ENCODE results near the gene THAP11. TPM values are rescaled to one million over a fixed set of nuclear protein-coding genes. Genes with fewer than 3 reads are reported as not detected.
A peak's percentile ranks its signal among the peaks of the same experiment; 100 is the strongest.

THAP11 gene
- polyA plus RNA-seq, 1 of the 3 experiments (the other 2 are of a cell fraction): 34.8 TPM

DNA sequence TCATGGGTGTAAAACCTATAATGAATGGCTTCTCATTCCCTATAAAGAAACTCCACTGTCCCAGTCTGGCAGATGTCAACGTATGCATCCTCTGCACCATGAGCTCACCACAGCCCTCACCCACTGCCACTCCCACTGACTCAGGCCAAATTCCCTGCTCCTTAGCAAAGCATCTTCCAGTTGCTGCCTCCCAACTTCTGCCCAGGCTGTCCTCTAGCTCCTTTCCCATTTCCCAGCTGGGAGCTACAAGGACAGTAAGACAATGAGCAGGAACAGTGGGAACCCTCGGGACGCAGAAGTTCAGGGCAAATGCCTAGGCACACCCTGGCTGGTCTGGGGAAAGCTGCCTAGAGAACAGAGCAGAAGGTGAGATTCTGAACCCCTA, 9.1 kb upstream of the THAP11 start:
- peak overlapping the region; percentile 87 for H3K9ac ChIP-seq
- ChIA-PET CTCF (interaction anchor here (1.2 to 5.0 kb wide), 7 partner anchors 8 to 312 kb away, joined by 3 to 65 read pairs (median 5); no protein-coding TSS in a partner anchor), POLR2A (interaction anchor here (0.6 to 2.3 kb wide), 6 partner anchors 11 to 1076 kb away, joined by 3 to 11 read pairs (median 4); partner anchors contain the start of genes ATP6V0D1, NUTF2, RANBP10 and TSNAXIP1)
- no peaks in the 10 kb centered on the region for H3K27me3 ChIP-seq (ENCODE audit: insufficient read depth)
- no peaks in the 10 kb centered on the region for H3K9me3 ChIP-seq
- H3K27ac ChIP-seq (ENCODE audit: low read depth in 2 of 2, low read length in 1 of 2): peak overlapping the region in 1 of 2 experiments; percentile 58; a peak in 2 of 4 replicates
- no peaks in the 10 kb centered on the region for H4K20me1 ChIP-seq (ENCODE audit: insufficient read depth)
- 6% methylated on average over 3 of the region's 3 CpGs for WGBS (ENCODE audit: low lambda C conversion rate)
- TF ChIP-seq GABPA (IDR thresholded peaks at IDR 0.05; ENCODE audit: low read depth) (no peak), USF1 (IDR thresholded peaks at IDR 0.05; ENCODE audit: borderline replicate concordance, low read depth) (no peak), USF2 (IDR thresholded peaks at IDR 0.05; ENCODE audit: borderline replicate concordance, low read depth, low read length) (no peak), RAD21 (IDR thresholded peaks at IDR 0.05; ENCODE audit: low read length) (no peak), ELF1 (IDR thresholded peaks at IDR 0.05) (no peak), MEF2A (IDR thresholded peaks at IDR 0.05; ENCODE audit: borderline replicate concordance, low read depth) (no peak), JUND (IDR thresholded peaks at IDR 0.05) (no peak), CTCF (IDR thresholded peaks at IDR 0.05) (no peak)
- TF ChIP-seq, protein P1, sequence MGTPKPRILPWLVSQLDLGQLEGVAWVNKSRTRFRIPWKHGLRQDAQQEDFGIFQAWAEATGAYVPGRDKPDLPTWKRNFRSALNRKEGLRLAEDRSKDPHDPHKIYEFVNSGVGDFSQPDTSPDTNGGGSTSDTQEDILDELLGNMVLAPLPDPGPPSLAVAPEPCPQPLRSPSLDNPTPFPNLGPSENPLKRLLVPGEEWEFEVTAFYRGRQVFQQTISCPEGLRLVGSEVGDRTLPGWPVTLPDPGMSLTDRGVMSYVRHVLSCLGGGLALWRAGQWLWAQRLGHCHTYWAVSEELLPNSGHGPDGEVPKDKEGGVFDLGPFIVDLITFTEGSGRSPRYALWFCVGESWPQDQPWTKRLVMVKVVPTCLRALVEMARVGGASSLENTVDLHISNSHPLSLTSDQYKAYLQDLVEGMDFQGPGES (IDR thresholded peaks at IDR 0.05; ENCODE audit: low read depth, low read length): no peak
- TF ChIP-seq, protein P2, sequence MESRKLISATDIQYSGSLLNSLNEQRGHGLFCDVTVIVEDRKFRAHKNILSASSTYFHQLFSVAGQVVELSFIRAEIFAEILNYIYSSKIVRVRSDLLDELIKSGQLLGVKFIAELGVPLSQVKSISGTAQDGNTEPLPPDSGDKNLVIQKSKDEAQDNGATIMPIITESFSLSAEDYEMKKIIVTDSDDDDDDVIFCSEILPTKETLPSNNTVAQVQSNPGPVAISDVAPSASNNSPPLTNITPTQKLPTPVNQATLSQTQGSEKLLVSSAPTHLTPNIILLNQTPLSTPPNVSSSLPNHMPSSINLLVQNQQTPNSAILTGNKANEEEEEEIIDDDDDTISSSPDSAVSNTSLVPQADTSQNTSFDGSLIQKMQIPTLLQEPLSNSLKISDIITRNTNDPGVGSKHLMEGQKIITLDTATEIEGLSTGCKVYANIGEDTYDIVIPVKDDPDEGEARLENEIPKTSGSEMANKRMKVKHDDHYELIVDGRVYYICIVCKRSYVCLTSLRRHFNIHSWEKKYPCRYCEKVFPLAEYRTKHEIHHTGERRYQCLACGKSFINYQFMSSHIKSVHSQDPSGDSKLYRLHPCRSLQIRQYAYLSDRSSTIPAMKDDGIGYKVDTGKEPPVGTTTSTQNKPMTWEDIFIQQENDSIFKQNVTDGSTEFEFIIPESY (IDR thresholded peaks at IDR 0.05; ENCODE audit: borderline replicate concordance, low read depth): no peak
- TF ChIP-seq, protein P3, sequence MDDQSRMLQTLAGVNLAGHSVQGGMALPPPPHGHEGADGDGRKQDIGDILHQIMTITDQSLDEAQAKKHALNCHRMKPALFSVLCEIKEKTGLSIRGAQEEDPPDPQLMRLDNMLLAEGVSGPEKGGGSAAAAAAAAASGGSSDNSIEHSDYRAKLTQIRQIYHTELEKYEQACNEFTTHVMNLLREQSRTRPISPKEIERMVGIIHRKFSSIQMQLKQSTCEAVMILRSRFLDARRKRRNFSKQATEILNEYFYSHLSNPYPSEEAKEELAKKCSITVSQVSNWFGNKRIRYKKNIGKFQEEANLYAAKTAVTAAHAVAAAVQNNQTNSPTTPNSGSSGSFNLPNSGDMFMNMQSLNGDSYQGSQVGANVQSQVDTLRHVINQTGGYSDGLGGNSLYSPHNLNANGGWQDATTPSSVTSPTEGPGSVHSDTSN (IDR thresholded peaks at IDR 0.05): no peak
- TF ChIP-seq, protein P4, sequence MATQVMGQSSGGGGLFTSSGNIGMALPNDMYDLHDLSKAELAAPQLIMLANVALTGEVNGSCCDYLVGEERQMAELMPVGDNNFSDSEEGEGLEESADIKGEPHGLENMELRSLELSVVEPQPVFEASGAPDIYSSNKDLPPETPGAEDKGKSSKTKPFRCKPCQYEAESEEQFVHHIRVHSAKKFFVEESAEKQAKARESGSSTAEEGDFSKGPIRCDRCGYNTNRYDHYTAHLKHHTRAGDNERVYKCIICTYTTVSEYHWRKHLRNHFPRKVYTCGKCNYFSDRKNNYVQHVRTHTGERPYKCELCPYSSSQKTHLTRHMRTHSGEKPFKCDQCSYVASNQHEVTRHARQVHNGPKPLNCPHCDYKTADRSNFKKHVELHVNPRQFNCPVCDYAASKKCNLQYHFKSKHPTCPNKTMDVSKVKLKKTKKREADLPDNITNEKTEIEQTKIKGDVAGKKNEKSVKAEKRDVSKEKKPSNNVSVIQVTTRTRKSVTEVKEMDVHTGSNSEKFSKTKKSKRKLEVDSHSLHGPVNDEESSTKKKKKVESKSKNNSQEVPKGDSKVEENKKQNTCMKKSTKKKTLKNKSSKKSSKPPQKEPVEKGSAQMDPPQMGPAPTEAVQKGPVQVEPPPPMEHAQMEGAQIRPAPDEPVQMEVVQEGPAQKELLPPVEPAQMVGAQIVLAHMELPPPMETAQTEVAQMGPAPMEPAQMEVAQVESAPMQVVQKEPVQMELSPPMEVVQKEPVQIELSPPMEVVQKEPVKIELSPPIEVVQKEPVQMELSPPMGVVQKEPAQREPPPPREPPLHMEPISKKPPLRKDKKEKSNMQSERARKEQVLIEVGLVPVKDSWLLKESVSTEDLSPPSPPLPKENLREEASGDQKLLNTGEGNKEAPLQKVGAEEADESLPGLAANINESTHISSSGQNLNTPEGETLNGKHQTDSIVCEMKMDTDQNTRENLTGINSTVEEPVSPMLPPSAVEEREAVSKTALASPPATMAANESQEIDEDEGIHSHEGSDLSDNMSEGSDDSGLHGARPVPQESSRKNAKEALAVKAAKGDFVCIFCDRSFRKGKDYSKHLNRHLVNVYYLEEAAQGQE (IDR thresholded peaks at IDR 0.05; ENCODE audit: low read depth, low read length): no peak
- H3K36me3 ChIP-seq (replicated peaks in 1 of 2; ENCODE audit: control insufficient read depth in 1 of 2, insufficient read depth in 2 of 2, low read length in 1 of 2): peaks cover 0 to 41% of the 10 kb centered on the region in 2 experiments
- no peak for DNase-seq
- H3K4me3 ChIP-seq (ENCODE audit: low read depth in 2 of 2, low read length in 1 of 2): peak overlapping the region; percentile 76 to 84
- peak overlapping the region; percentile 78 for H2AFZ ChIP-seq (ENCODE audit: low read depth)
- H3K4me2 ChIP-seq: peak overlapping the region; percentile 100
- peaks cover 0 to 9% of the 10 kb centered on the region in 2 experiments; a peak in 1 of 4 replicates for H3K4me1 ChIP-seq (ENCODE audit: control insufficient read depth in 1 of 2, insufficient read depth in 2 of 2, low read depth in 1 of 2, low read length in 1 of 2)
- peaks cover 16% of the 10 kb centered on the region for H3K79me2 ChIP-seq (ENCODE audit: insufficient read depth)
- no peaks in the 10 kb centered on the region for H3F3A ChIP-seq (replicated peaks; ENCODE audit: insufficient read depth)
- no peaks in the 10 kb centered on the region for H3K9me2 ChIP-seq
